K562 treated with DMSO at 1 percent for 48 hours (cell line): Measurements from ENCODE around the gene GATA5. TPM values are rescaled to one million over a fixed set of nuclear protein-coding genes. Genes with fewer than 3 reads are reported as not detected.

Source experiments
- total RNA-seq: library from RNA; unstranded; fragments of 300-600 nt; gene quantifications from 2 replicates; pipeline ENCODE4 v1.2.3, GENCODE V29; 2022; ENCODE audit warnings: low replicate concordance; ENCODE audit errors: extremely low read depth

The GATA5 gene
- not detected in 2 replicates for total RNA-seq

DNA sequence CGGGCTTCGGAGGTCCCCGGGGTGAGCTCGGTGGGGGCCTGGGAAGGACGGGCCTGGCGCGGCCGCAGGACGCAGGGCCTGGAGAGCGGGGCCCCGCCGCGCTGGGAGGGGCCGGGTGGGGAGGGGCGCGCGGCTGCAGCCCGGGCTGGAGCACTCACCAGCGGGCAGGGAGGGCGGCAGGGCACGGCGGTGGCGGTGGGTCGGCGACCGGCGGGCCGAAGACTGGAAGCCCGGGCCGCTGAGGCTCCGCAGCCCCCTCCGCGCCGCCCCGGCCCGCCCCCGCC is at the start of gene GATA5:
Gene GATA5, minus strand, starts transcription at position 224 of the 284 bp plus-strand sequence. CDS start 474 bp downstream, outside the sequence.

GRCh38 chr20:62427172-62428001 is 48.4 kb downstream of the GATA5 start, which contains the start of gene RBBP8NL:
TSS of gene RBBP8NL (minus strand) at chr20:62427539. CDS start at chr20:62419647, 7,892 bp downstream.

Other genes with a start within 250 kb of the GATA5 start
- gene OSBPL2, start 237.5 kb downstream of the GATA5 start, total RNA-seq, result not detected in 2 replicates
- gene ADRM1, start 173.0 kb downstream of the GATA5 start, total RNA-seq, result 328 TPM in 1 of 2 replicates, not detected in the other
- 55.7 TPM in 1 of 2 replicates, not detected in the other for gene LAMA5, start 108.7 kb downstream of the GATA5 start, total RNA-seq
- gene RPS21, start 88.9 kb downstream of the GATA5 start, total RNA-seq, result 8,738 TPM in 1 of 2 replicates, not detected in the other
- gene CABLES2, start 68.7 kb downstream of the GATA5 start, total RNA-seq, result not detected in 2 replicates
- gene RBBP8NL, start 48.5 kb downstream of the GATA5 start, total RNA-seq, result not detected in 2 replicates
- gene SLCO4A1, start 166.5 kb upstream of the GATA5 start, total RNA-seq, result not detected in 2 replicates
- not detected in 2 replicates for gene NTSR1, start 232.8 kb upstream of the GATA5 start, total RNA-seq